Glomerular endothelial cell (primary cell): Measurements from ENCODE around the gene GAS5. TPM values are rescaled to one million over a fixed set of nuclear protein-coding genes. Genes with fewer than 3 reads are reported as not detected.

Source experiments
- DNase-seq: peaks from one replicate; pipeline ENCODE4 v3.0.0-alpha.2; 2011; ENCODE audit warnings: low read depth, low spot score; ENCODE audit errors: extremely low read depth
- total RNA-seq: library from RNA; depleted of rRNA; stranded (reverse); fragments of >200 nt; gene quantifications from 2 replicates; pipeline ENCODE4 v1.2.3, GENCODE V29; 2015

Gene GAS5
- total RNA-seq, 1 donor from 2014 or later: 229 TPM

- no peak for DNase-seq
Measured at GRCh38 chr1:173832748-173833147, 35.0 kb downstream of the GAS5 start.

DNA sequence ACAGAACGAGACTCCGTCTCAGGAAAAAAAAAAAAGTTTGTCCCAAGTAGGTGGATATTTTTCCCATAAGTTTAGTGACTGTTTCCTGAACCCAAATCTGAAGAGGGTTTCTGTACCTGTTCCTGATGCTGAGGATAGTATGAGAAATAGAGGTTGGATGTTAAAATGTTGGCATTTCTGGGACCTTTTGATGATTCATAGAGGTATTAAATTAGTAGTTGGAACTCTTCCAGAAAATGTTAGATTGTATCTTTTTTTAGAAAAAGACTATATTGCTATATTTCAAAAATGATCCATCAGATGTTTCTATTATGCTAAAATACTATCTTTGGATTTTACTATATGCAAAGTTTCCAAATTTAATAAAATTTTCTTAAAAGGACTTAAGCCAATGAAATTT is 40.2 kb downstream of the GAS5 start:
- DNase-seq: no peak

DNA sequence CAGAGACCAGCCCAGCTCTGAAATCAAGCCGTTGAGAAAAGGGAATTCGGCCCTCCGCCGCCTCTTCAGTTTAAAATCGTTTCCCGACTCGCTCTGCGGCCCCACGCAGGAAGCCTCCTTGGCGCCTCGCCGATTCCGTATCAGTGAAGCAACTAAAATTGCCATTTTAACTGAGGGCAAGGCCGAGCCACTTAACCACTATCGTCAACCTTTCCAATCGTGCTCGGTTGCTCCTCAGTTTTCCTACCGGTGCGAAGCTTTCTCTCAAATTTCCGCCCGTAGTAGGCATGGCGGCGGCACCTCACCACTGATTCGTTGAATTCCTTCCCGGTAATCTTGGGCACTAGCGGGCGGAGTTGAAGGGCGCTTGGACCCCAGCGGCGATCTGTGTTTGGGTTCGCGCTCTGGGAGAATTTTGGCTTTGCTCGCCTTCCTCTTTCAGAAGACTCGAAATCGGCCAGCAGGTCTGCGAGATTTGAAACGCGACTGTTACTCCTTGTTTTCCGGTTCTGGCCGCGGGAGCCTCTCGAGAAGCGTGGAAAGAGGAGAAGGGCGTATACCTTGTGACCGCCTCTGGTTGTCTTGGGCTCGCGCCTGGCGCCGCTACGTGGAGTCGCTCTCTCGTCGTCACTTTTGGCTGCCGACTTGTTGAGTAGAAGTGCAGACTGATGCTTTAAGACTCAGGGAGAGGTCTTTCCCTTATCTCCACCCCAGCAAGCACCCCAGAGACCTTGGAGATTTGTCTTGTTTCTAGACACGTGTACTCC is 43.3 kb downstream of the GAS5 start, which contains the start of the genes CENPL and DARS2:
Gene CENPL, minus strand, starts transcription at position 569 of the 767 bp plus-strand sequence. CDS start 13,584 bp downstream, outside the sequence.
Gene DARS2, plus strand, starts transcription at position 359 of the 767 bp plus-strand sequence. CDS start 557 bp downstream, outside the sequence.
- DNase-seq: peak; percentile 92

DNA sequence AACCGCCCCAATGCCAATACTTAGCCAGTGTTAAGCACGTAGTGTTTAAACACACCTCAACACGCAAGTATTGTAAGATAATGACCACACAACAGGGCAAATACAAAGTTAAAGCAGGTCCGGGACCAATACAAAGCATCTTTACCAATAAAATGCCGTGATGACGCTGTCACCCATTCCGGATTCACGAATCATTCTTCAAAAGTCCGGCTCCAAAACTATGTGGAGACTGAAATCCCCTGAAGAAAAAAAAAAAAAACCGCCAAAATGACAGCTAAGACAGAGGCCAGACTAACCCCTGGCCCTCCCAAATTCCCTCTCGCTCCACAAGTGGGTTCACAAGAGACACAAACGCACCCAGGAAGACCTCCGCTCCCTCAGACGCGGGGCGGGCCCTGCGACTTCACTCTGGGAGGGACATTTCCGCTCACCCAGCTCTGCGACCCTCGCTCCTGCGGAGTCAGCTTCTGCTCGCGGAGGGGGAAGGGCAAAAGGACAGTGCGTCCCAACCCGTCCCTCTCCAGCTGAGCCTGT is 43.9 kb downstream of the GAS5 start:
- DNase-seq: no peak

GRCh38 chr1:173821680-173822079 is 46.1 kb downstream of the GAS5 start:
- no peak for DNase-seq

DNA sequence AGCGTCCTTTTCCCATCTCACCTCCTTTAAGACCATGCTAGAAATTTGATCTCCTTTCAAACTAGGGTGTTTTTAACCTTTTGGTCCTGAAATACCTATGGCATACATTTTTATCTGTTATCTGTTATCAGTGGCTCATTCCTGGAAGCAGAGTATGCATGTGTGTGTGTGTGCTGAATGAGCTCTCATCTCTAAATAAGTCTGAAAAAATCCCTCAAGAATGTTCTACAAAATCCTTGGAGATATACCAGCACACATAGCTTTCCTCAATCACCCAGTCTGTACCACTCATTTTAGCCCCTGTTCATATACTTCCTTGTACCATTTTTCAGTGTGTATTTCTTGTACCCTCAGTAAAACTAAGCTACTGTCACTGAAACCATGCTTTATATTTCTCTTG is 49.3 kb downstream of the GAS5 start:
- no peak for DNase-seq

Other genes starting within 250 kb of the GAS5 start
- not detected in 2 replicates for gene TEX50, start 232.7 kb downstream of the GAS5 start, total RNA-seq
- gene ANKRD45, start 198.1 kb downstream of the GAS5 start, total RNA-seq: 0.64 TPM in 1 of 2 replicates, not detected in the other
- gene KLHL20, start 153.0 kb downstream of the GAS5 start, total RNA-seq: 23.0 and 29.4 TPM in 2 replicates
- gene DARS2, start 43.3 kb downstream of the GAS5 start, total RNA-seq: 18.8 and 18.9 TPM in 2 replicates
- gene CENPL, start 43.1 kb downstream of the GAS5 start, total RNA-seq: 5.3 and 5.4 TPM in 2 replicates
- gene ZBTB37, start 391 bp upstream of the GAS5 start, total RNA-seq: 4.6 and 5.0 TPM in 2 replicates
- 0.18 TPM in 1 of 2 replicates, not detected in the other for gene SERPINC1, start 49.3 kb upstream of the GAS5 start, total RNA-seq
- 14.5 and 22.8 TPM in 2 replicates for gene RC3H1, start 154.4 kb upstream of the GAS5 start, total RNA-seq